Prostate gland (tissue), 2 donors: Measurements from ENCODE around the gene MAP7D1. TPM values are rescaled to one million over a fixed set of nuclear protein-coding genes. Genes with fewer than 3 reads are reported as not detected.

Experiments used
- DNase-seq: peaks from one replicate; pipeline ENCODE4 v3.0.0-alpha.2; 2019; ENCODE audit warnings: low spot score
- H3K27ac ChIP-seq, 2 donors: fragments of 200-600 bp; sonication (generic); 2 replicates each; pipeline ENCODE4 v1.5.1; 2017 to 2019
- H3K27me3 ChIP-seq: fragments of 200-600 bp; sonication (generic); replicated peaks from 2 replicates; pipeline ENCODE4 v1.5.1; 2019; ENCODE audit not compliant: insufficient read depth
- H3K36me3 ChIP-seq, 2 donors: fragments of 200-600 bp; sonication (generic); 1 replicate in 1 of 2; 2 replicates in 1 of 2; pipeline versions ENCODE4 v1.5.1 to v1.8.1; 2017 to 2019
- H3K4me1 ChIP-seq: fragments of 200-600 bp; sonication (generic); replicated peaks from 2 replicates; pipeline ENCODE4 v1.5.1; 2019
- H3K4me3 ChIP-seq, 2 donors: fragments of 200-600 bp; sonication (generic); 2 replicates each; pipeline ENCODE4 v1.5.1; 2017 to 2019
- H3K9me3 ChIP-seq: fragments of 200-600 bp; sonication (generic); 2 replicates; pipeline ENCODE4 v1.5.1; 2017
- POLR2A ChIP-seq: fragments of 450-650 bp; IDR thresholded peaks from one replicate; pipeline ENCODE4 v1.6.1; 2016; ENCODE audit warnings: antibody characterized with exemption, mild to moderate bottlenecking
- POLR2AphosphoS5 ChIP-seq: sonication (generic); formaldehyde crosslinking; IDR thresholded peaks from one replicate; pipeline ENCODE4 v1.6.1; 2017; ENCODE audit warnings: antibody characterized with exemption
- WGBS: methylation state at CpG from one replicate; pipeline ENCODE4 v1.1.5; 2018; 5-methylcytosine and 5-hydroxymethylcytosine counted together
- intact Hi-C: fragments of 100-400 bp; cut with DNase I; formaldehyde crosslinking; loops from one replicate; pipeline ENCODE4 v1.14.2; 2022
- total RNA-seq, 2 donors: library from RNA; depleted of rRNA; stranded (reverse); fragments of >200 nt; gene quantifications; one replicate each; pipeline ENCODE4 v1.1.0, GENCODE V29; 2016
- TF ChIP-seq, protein P1 (sequence below), 4 experiments: fragments of 200-600 bp in 2 of 4; fragments of 450-650 bp in 2 of 4; sonication (generic) in 2 of 4; IDR thresholded peaks; 1 replicate in 3 of 4; 2 replicates in 1 of 4; pipeline ENCODE4 v1.5.1; 2016 to 2019; ENCODE audit warnings: antibody characterized with exemption in 4 of 4, mild to moderate bottlenecking in 2 of 4, moderate library complexity in 2 of 4

The MAP7D1 gene
- total RNA-seq, 2 donors from 2014 or later: 97.3 to 132 TPM

- no peak for DNase-seq
- no peaks in the 10 kb centered on the region for H3K9me3 ChIP-seq
- 38% methylated on average over 11 of the region's 11 CpGs for WGBS
- no peak for TF ChIP-seq POLR2A
- no peak for TF ChIP-seq POLR2AphosphoS5
- TF ChIP-seq, protein P1, sequence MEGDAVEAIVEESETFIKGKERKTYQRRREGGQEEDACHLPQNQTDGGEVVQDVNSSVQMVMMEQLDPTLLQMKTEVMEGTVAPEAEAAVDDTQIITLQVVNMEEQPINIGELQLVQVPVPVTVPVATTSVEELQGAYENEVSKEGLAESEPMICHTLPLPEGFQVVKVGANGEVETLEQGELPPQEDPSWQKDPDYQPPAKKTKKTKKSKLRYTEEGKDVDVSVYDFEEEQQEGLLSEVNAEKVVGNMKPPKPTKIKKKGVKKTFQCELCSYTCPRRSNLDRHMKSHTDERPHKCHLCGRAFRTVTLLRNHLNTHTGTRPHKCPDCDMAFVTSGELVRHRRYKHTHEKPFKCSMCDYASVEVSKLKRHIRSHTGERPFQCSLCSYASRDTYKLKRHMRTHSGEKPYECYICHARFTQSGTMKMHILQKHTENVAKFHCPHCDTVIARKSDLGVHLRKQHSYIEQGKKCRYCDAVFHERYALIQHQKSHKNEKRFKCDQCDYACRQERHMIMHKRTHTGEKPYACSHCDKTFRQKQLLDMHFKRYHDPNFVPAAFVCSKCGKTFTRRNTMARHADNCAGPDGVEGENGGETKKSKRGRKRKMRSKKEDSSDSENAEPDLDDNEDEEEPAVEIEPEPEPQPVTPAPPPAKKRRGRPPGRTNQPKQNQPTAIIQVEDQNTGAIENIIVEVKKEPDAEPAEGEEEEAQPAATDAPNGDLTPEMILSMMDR (IDR thresholded peaks at IDR 0.05): no peak
- intact Hi-C loops: no loop called here
- H3K36me3 ChIP-seq: peaks cover 31 to 51% of the 10 kb centered on the region in 2 donors
- no peak overlapping the region for H3K4me3 ChIP-seq
- H3K27ac ChIP-seq: peak overlapping the region in 1 of 2 donors; percentile 53
- no peaks in the 10 kb centered on the region for H3K4me1 ChIP-seq
- H3K27me3 ChIP-seq: no peaks in the 10 kb centered on the region
Measured at GRCh38 chr1:36174713-36175112, 18.8 kb downstream of the MAP7D1 start.

- intact Hi-C loops: no loop called here
- Histone ChIP-seq H3K27ac (peak overlapping the region; percentile 30 to 53), H3K4me3 (no peak overlapping the region), H3K4me1 (no peaks in the 10 kb centered on the region), H3K9me3 (no peaks in the 10 kb centered on the region), H3K36me3 (peaks cover 35 to 58% of the 10 kb centered on the region in 2 donors), H3K27me3 (no peaks in the 10 kb centered on the region)
- WGBS: 85% methylated on average over 11 of the region's 11 CpGs
- DNase-seq: no peak
- TF ChIP-seq, protein P1 (IDR thresholded peaks at IDR 0.05): no peak
- no peak for TF ChIP-seq POLR2AphosphoS5
- no peak for TF ChIP-seq POLR2A
Measured at GRCh38 chr1:36175137-36176095, 19.5 kb downstream of the MAP7D1 start.

DNA sequence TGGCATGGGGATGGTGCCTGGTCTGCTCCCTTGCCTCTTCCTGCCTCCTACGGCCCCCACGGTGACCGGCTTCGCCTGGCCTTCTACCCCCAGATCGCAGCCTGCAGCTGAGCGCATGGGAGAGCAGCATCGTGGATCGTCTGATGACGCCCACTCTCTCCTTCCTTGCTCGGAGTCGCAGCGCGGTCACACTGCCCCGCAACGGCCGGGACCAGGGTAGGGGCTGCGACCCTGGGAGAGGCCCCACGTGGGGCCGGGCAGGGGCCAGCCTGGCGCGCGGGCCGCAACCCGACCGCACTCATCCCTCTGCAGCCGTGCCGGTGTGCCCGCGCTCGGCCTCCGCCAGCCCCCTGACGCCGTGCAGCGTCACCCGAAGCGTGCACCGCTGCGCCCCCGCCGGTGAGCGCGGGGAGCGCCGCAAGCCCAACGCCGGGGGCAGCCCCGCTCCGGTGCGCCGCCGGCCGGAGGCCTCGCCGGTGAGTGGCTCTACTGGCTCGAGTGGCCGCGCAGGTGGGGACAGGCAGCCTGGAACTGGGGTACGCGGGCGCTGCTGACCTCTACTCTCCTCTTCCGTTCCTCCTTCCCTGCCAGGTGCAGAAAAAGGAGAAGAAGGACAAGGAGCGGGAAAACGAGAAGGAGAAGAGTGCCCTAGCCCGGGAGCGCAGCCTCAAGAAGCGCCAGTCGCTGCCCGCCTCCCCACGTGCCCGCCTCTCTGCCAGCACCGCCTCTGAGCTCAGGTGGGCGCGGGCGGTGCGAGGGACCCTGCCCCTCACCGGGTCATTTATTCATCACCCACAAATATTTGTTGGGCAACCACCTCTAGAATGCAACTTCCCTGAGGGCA, 20.4 kb downstream of the MAP7D1 start:
- H3K4me3 ChIP-seq: no peak overlapping the region
- no peaks in the 10 kb centered on the region for H3K9me3 ChIP-seq
- TF ChIP-seq, protein P1 (IDR thresholded peaks at IDR 0.05): no peak
- TF ChIP-seq POLR2AphosphoS5: no peak
- TF ChIP-seq POLR2A: no peak
- H3K27me3 ChIP-seq: no peaks in the 10 kb centered on the region
- intact Hi-C loops: no loop called here
- H3K4me1 ChIP-seq: no peaks in the 10 kb centered on the region
- 85% methylated on average over 76 of the region's 76 CpGs for WGBS
- peaks cover 35 to 57% of the 10 kb centered on the region in 2 donors for H3K36me3 ChIP-seq
- peak overlapping the region; percentile 30 to 53 for H3K27ac ChIP-seq
- DNase-seq: no peak

GRCh38 chr1:36177589-36178431, 21.9 kb downstream of the MAP7D1 start:
- DNase-seq: no peak
- Histone ChIP-seq H3K27me3 (no peaks in the 10 kb centered on the region), H3K4me3 (no peak overlapping the region), H3K4me1 (no peaks in the 10 kb centered on the region), H3K9me3 (no peaks in the 10 kb centered on the region), H3K36me3 (peaks cover 29 to 43% of the 10 kb centered on the region in 2 donors), H3K27ac (peak overlapping the region; percentile 50 to 53)
- 82% methylated on average over 30 of the region's 33 CpGs for WGBS
- intact Hi-C loops: no loop called here
- no peak for TF ChIP-seq POLR2A
- TF ChIP-seq POLR2AphosphoS5: no peak
- TF ChIP-seq, protein P1 (IDR thresholded peaks at IDR 0.05): no peak
